Loucy (cell line): ENCODE data around the gene FFAR4.

ENCODE experiments used
- CTCF ChIP-seq: fragments of 200-600 bp; sonication (generic); conservative IDR thresholded peaks from 2 replicates; pipeline ENCODE4 v1.5.1; 2014; ENCODE audit warnings: mild to moderate bottlenecking, antibody characterized with exemption, low read length
- EZH2phosphoT487 ChIP-seq: fragments of 200-600 bp; IDR thresholded peaks from 2 replicates; pipeline ENCODE4 v1.6.1; 2018; ENCODE audit warnings: antibody characterized with exemption, mild to moderate bottlenecking, moderate library complexity, borderline replicate concordance

- TF ChIP-seq CTCF (no peak), EZH2phosphoT487 (no peak)
Measured at GRCh38 chr10:93604146-93604545, 37.7 kb downstream of the FFAR4 start.
